ENCODE data around the gene CELF3.
"Not testable (repeated sequence)": the region's sequence is repeated elsewhere in the genome, so short reads cannot be mapped to it uniquely, and the experiment has no call there.

Gene CELF3

GRCh38 chr1:151693057-151693651 lies 23.4 kb downstream of the CELF3 start:
- no peak for DNase-seq

GRCh38 chr1:151692226-151692625 lies 24.4 kb downstream of the CELF3 start:
- no peak for DNase-seq

GRCh38 chr1:151689494-151689893 lies 27.1 kb downstream of the CELF3 start:
- no peak for DNase-seq

- DNase-seq = no peak
Observed at GRCh38 chr1:151686561-151686960, 30.0 kb downstream of the CELF3 start.

- DNase-seq = no peak
Observed at GRCh38 chr1:151684128-151684527, 32.5 kb downstream of the CELF3 start.

GRCh38 chr1:151682901-151683300 lies 33.7 kb downstream of the CELF3 start:
- not testable (repeated sequence) for DNase-seq

- DNase-seq = no peak
Observed at GRCh38 chr1:151681923-151682322, 34.7 kb downstream of the CELF3 start.

- no peak for DNase-seq
Observed at GRCh38 chr1:151680826-151681225, 35.8 kb downstream of the CELF3 start.

GRCh38 chr1:151680391-151680790 lies 36.2 kb downstream of the CELF3 start:
- DNase-seq = no peak

- no peak for DNase-seq
Observed at GRCh38 chr1:151673407-151673806, 43.2 kb downstream of the CELF3 start.

GRCh38 chr1:151670036-151670675 lies 46.4 kb downstream of the CELF3 start:
- not testable (repeated sequence) for DNase-seq

- no peak for DNase-seq
Observed at GRCh38 chr1:151668090-151668489, 48.5 kb downstream of the CELF3 start.

GRCh38 chr1:151661751-151662150 lies 54.9 kb downstream of the CELF3 start:
- DNase-seq = no peak

GRCh38 chr1:151655371-151655770 lies 61.2 kb downstream of the CELF3 start:
- DNase-seq = no peak

GRCh38 chr1:151653397-151653796 lies 63.2 kb downstream of the CELF3 start:
- no peak for DNase-seq
